Hepatocyte (in vitro differentiated cells): Measurements from ENCODE around the gene AP2A1.

ENCODE experiments used
- EZH2phosphoT487 ChIP-seq: fragments of 200-600 bp; sonication (generic); IDR thresholded peaks from one replicate; pipeline ENCODE4 v1.6.1; 2018; ENCODE audit warnings: antibody characterized with exemption, mild to moderate bottlenecking, low read depth, moderate library complexity; ENCODE audit not compliant: unreplicated experiment, severe bottlenecking
- TF ChIP-seq, protein P1 (sequence below): fragments of 200-600 bp; sonication (generic); IDR thresholded peaks from 2 replicates; pipeline ENCODE4 v1.5.1; 2016; ENCODE audit warnings: antibody characterized with exemption, mild to moderate bottlenecking; ENCODE audit not compliant: poor library complexity

DNA sequence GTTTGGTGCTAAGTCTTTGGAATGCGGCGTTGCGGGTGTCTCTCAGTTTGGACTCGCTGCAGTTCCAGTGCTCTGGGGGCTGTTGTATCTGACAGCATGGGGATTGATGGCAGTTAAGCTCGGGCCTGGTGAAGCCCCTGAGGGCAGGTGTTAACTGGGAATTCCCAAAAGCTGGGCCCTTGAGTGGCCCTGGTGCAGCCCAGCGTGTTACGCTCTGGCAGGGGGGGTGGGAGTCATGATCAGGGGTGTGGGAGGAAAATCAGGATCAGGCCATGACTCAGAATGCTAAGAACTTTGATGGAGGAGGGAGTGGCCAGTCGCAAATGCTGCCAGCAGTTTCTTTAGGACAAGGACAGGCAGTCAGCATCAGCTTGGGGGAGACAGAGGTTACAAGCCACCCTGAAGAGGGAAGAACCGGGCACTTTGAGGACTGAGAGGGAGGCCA lies 19.6 kb downstream of the AP2A1 start:
- TF ChIP-seq, protein P1, sequence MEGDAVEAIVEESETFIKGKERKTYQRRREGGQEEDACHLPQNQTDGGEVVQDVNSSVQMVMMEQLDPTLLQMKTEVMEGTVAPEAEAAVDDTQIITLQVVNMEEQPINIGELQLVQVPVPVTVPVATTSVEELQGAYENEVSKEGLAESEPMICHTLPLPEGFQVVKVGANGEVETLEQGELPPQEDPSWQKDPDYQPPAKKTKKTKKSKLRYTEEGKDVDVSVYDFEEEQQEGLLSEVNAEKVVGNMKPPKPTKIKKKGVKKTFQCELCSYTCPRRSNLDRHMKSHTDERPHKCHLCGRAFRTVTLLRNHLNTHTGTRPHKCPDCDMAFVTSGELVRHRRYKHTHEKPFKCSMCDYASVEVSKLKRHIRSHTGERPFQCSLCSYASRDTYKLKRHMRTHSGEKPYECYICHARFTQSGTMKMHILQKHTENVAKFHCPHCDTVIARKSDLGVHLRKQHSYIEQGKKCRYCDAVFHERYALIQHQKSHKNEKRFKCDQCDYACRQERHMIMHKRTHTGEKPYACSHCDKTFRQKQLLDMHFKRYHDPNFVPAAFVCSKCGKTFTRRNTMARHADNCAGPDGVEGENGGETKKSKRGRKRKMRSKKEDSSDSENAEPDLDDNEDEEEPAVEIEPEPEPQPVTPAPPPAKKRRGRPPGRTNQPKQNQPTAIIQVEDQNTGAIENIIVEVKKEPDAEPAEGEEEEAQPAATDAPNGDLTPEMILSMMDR: no peak
- TF ChIP-seq EZH2phosphoT487: no peak
